ENCODE results near the gene REP15.

GRCh38 chr12:27730097-27730588, 33.9 kb downstream of the REP15 start:
- no peak for TF ChIP-seq TAF1 (IDR thresholded peaks at IDR 0.05; ENCODE audit: borderline replicate concordance, low read depth, low read length)
- no peak for TF ChIP-seq POLR2A (IDR thresholded peaks at IDR 0.05; ENCODE audit: low read depth, low read length)
- TF ChIP-seq POLR2AphosphoS5 (IDR thresholded peaks at IDR 0.05; ENCODE audit: low read depth, low read length), result no peak
